Stimulated activated CD8-positive, alpha-beta memory T cell treated with anti-CD3 and anti-CD28 coated beads, Interleukin-4, amount 100 ng/mL, for 1 hour (primary cell): ENCODE measurements around the gene APBB1IP.

Experiments
- DNase-seq, 2 donors: peaks; one replicate each; pipeline ENCODE4 v3.0.0-alpha.2; 2020; ENCODE audit warnings: low read depth in 2 of 2, low spot score in 1 of 2

Gene APBB1IP

GRCh38 chr10:26505491-26505890 is 67.3 kb downstream of the APBB1IP start:
- no peak for DNase-seq

GRCh38 chr10:26506736-26507135 is 68.6 kb downstream of the APBB1IP start:
- DNase-seq: no peak

GRCh38 chr10:26507441-26507840 is 69.3 kb downstream of the APBB1IP start:
- no peak for DNase-seq

GRCh38 chr10:26508016-26508415 is 69.9 kb downstream of the APBB1IP start:
- DNase-seq: no peak

GRCh38 chr10:26509307-26509706 is 71.2 kb downstream of the APBB1IP start:
- DNase-seq: no peak

GRCh38 chr10:26513101-26513500 is 75.0 kb downstream of the APBB1IP start:
- no peak for DNase-seq

- DNase-seq: no peak
Observed at GRCh38 chr10:26516540-26517101, 78.5 kb downstream of the APBB1IP start.

- no peak for DNase-seq
Observed at GRCh38 chr10:26517141-26517867, 79.2 kb downstream of the APBB1IP start.

GRCh38 chr10:26519803-26520202 is 81.7 kb downstream of the APBB1IP start:
- no peak for DNase-seq

- DNase-seq: no peak
Observed at GRCh38 chr10:26520575-26520974, 82.4 kb downstream of the APBB1IP start.

- DNase-seq: no peak
Observed at GRCh38 chr10:26524161-26524896, 86.2 kb downstream of the APBB1IP start.

- no peak for DNase-seq
Observed at GRCh38 chr10:26525586-26525985, 87.4 kb downstream of the APBB1IP start.

GRCh38 chr10:26527018-26527417 is 88.9 kb downstream of the APBB1IP start:
- DNase-seq: no peak

GRCh38 chr10:26528048-26528447 is 89.9 kb downstream of the APBB1IP start:
- DNase-seq: no peak

- DNase-seq: no peak
Observed at GRCh38 chr10:26528715-26529393, 90.7 kb downstream of the APBB1IP start.

GRCh38 chr10:26534384-26534783 is 96.2 kb downstream of the APBB1IP start:
- no peak for DNase-seq

- no peak for DNase-seq
Observed at GRCh38 chr10:26540601-26541000, 102.5 kb downstream of the APBB1IP start.

GRCh38 chr10:26543567-26544306 is 105.6 kb downstream of the APBB1IP start:
- DNase-seq: no peak

- DNase-seq: no peak
Observed at GRCh38 chr10:26544932-26545331, 106.8 kb downstream of the APBB1IP start.

- DNase-seq: no peak
Observed at GRCh38 chr10:26550774-26551526, 112.8 kb downstream of the APBB1IP start.
